ENCODE data around the gene COASY.
"Not testable (repeated sequence)": the region's sequence is repeated elsewhere in the genome, so short reads cannot be mapped to it uniquely, and the experiment has no call there.

Gene COASY

GRCh38 chr17:42608305-42609181 lies 46.6 kb downstream of the COASY start:
- in situ Hi-C loops (cut with MboI; ENCODE audit: low sequenced_read_pairs), result no loop called here

GRCh38 chr17:42609182-42609813 lies 47.4 kb downstream of the COASY start, which contains the start of the genes RETREG3 and TUBG1:
Gene RETREG3 (minus strand): TSS chr17:42609374. CDS start chr17:42609324, 50 bp downstream.
Gene TUBG1 (plus strand): TSS chr17:42609683. CDS start chr17:42609738, 55 bp downstream.
- in situ Hi-C loops (cut with MboI; ENCODE audit: low sequenced_read_pairs), result no loop called here

DNA sequence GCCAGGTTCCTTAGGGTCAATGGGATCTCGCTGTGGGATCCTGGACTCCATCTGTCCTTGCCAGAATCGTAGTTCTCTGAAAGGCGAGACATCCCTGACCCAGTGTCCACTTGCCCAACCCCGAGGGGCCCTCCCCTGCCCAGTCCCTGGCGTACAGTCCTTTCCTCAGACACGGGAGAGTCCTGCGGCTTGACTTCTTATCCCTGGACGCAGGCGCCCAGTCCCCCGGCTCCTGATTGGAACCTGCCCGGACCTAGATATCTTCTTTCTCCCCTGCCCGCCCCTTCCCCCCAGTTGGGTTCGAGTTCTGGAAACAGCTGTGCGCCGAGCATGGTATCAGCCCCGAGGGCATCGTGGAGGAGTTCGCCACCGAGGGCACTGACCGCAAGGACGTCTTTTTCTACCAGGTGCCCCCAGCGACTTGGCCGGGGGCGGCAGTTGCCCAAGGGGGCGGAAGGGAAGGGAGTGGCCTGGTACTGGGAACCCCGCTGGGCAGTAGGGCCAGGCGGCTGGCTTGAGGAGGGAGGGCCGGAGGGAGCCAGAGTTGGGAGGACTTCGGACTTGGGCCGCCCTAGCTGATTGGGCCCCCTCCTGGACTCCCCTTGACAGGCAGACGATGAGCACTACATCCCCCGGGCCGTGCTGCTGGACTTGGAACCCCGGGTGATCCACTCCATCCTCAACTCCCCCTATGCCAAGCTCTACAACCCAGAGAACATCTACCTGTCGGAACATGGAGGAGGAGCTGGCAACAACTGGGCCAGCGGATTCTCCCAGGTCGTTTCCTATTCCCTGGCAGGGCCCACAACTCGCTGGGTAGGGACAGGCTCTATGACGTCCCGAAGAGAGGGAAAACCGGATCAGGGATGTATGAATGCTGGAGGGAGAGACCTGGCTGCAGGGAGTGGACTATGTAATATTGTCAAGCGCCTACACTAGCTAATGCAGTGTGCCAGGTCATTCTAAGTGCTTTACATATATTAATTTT lies 48.2 kb downstream of the COASY start:
- in situ Hi-C loops (cut with MboI; ENCODE audit: low sequenced_read_pairs), result not testable (repeated sequence)

DNA sequence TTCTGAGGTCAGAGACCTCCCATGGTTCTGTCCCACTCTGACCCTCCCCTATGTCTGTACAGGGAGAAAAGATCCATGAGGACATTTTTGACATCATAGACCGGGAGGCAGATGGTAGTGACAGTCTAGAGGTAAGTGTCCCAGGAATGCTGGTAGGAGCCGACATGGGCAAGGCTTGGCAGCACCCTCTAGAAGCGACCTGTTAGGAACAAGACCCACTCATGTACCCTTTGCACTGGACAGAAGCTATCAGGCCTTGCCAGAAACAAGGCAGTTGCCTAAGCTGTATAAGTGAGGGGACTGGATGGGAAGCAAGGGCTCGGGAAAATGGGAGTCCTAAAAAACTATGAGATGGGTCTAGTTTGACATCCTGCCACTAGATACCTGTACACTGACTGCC lies 50.1 kb downstream of the COASY start:
- in situ Hi-C loops (cut with MboI; ENCODE audit: low sequenced_read_pairs), result no loop called here

DNA sequence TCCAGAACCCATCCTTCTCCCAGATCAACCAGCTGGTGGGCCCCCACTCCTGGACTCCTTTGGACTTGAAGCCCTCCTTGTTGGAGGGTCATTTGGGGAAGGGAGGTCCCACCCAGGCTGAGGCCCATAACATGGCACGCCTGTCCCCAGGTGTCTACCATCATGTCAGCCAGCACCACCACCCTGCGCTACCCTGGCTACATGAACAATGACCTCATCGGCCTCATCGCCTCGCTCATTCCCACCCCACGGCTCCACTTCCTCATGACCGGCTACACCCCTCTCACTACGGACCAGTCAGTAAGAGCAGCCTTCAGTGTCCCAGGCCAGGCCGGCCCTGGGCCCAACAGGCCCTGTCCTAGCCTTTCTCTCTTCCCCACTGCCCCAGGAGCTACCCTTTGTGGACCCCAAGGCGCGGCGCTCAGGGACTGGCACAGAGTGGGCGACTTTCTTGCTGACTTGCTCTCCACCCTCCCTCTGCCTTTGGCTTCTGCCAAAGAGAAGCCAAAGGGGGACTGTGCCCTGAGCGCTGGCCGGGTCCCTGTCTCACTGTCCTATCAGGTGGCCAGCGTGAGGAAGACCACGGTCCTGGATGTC lies 51.8 kb downstream of the COASY start:
- in situ Hi-C loops (cut with MboI; ENCODE audit: low sequenced_read_pairs), result no loop called here
